ENCODE measurements around the gene GJD3.

GJD3 gene

GRCh38 chr17:40350689-40351358, 13.7 kb downstream of the GJD3 start:
- DNase-seq, result no peak

GRCh38 chr17:40349895-40350688, 14.4 kb downstream of the GJD3 start:
- DNase-seq, result no peak

- no peak for DNase-seq
These were observed 15.1 kb downstream of the GJD3 start for GRCh38 chr17:40349477-40349894.

- DNase-seq, result no peak
These were observed 15.7 kb downstream of the GJD3 start for GRCh38 chr17:40348562-40349476.

- no peak for DNase-seq
These were observed 16.4 kb downstream of the GJD3 start for GRCh38 chr17:40348136-40348504.

- no peak for DNase-seq
These were observed 17.0 kb downstream of the GJD3 start for GRCh38 chr17:40347319-40348135.

GRCh38 chr17:40346765-40347158, 17.8 kb downstream of the GJD3 start:
- peak; percentile 40 for DNase-seq

- no peak for DNase-seq
These were observed 18.4 kb downstream of the GJD3 start for GRCh38 chr17:40345994-40346764.

- DNase-seq, result peak; percentile 43
These were observed 19.2 kb downstream of the GJD3 start for GRCh38 chr17:40345161-40345993.

- no peak for DNase-seq
These were observed 19.9 kb downstream of the GJD3 start for GRCh38 chr17:40344421-40345160.

- no peak for DNase-seq
These were observed 21.1 kb downstream of the GJD3 start for GRCh38 chr17:40343219-40344119.

GRCh38 chr17:40342504-40343218, 21.9 kb downstream of the GJD3 start:
- DNase-seq, result no peak

GRCh38 chr17:40341808-40342503, 22.6 kb downstream of the GJD3 start:
- DNase-seq, result peak; percentile 61

- DNase-seq, result peak; percentile 90
These were observed 23.4 kb downstream of the GJD3 start for GRCh38 chr17:40340880-40341807.

GRCh38 chr17:40340327-40340726, 24.2 kb downstream of the GJD3 start:
- DNase-seq, result no peak

- DNase-seq, result no peak
These were observed 25.4 kb downstream of the GJD3 start for GRCh38 chr17:40338941-40339649.

Measured in CD4-positive, alpha-beta T cell treated with Interleukin-17A for 4 hours (primary cell).